Measurements from ENCODE around the gene ADCY5.

ADCY5 gene

DNA sequence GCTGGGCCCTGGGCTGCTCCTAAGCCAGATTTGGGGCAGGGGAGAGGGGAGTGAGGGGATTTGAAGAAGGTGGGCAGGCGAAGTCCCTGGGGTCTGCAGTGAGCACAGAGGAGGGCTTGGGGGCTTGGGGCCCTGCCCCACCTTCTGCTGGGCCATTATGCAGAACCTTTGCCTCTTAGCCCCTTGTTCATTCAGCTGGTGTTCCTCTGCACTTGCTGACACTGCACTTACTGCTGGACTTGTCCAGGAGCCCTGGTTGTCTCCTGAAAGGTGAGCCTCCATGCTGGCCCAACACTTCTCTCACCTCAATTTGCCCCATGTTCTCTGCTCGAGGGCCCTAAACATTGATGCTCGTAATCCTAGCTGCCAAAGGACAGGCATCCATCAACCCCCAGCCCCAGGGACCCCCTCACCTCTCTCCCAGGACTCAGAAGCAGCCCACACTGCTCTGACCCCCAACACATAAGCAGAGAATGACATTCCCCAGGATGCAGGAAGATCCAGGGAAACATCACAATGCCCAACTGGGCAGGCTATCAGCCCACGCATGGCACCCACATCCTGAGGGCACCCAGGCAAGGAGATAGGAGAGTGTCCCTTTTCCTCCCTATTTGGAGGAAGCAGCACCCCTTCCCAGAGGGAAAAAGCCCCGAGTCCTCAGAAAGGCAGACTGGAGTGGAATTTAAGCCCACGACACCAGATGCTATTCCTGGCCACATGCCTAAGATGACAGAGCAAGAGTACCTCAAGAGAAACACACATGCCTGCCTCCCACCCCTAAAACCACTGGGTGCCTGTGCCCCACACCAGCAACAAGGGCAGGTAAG lies 76.8 kb downstream of the ADCY5 start (continued):
- TF ChIP-seq, protein P1, sequence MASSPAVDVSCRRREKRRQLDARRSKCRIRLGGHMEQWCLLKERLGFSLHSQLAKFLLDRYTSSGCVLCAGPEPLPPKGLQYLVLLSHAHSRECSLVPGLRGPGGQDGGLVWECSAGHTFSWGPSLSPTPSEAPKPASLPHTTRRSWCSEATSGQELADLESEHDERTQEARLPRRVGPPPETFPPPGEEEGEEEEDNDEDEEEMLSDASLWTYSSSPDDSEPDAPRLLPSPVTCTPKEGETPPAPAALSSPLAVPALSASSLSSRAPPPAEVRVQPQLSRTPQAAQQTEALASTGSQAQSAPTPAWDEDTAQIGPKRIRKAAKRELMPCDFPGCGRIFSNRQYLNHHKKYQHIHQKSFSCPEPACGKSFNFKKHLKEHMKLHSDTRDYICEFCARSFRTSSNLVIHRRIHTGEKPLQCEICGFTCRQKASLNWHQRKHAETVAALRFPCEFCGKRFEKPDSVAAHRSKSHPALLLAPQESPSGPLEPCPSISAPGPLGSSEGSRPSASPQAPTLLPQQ (tag by site-specific recombination; IDR thresholded peaks at IDR 0.05): no peak
- TF ChIP-seq ZNF266 (tag by site-specific recombination; IDR thresholded peaks at IDR 0.05; ENCODE audit: low read depth) (no peak), ZSCAN23 (tag by site-specific recombination; IDR thresholded peaks at IDR 0.05) (no peak), ZNF548 (tag by site-specific recombination; IDR thresholded peaks at IDR 0.05) (no peak), SP7 (tag by site-specific recombination; IDR thresholded peaks at IDR 0.05) (no peak), ZNF138 (tag by site-specific recombination; IDR thresholded peaks at IDR 0.05; ENCODE audit: borderline replicate concordance) (no peak), TRIM28 (IDR thresholded peaks at IDR 0.05; ENCODE audit: borderline replicate concordance, low read length) (no peak)
- TF ChIP-seq, protein P2, sequence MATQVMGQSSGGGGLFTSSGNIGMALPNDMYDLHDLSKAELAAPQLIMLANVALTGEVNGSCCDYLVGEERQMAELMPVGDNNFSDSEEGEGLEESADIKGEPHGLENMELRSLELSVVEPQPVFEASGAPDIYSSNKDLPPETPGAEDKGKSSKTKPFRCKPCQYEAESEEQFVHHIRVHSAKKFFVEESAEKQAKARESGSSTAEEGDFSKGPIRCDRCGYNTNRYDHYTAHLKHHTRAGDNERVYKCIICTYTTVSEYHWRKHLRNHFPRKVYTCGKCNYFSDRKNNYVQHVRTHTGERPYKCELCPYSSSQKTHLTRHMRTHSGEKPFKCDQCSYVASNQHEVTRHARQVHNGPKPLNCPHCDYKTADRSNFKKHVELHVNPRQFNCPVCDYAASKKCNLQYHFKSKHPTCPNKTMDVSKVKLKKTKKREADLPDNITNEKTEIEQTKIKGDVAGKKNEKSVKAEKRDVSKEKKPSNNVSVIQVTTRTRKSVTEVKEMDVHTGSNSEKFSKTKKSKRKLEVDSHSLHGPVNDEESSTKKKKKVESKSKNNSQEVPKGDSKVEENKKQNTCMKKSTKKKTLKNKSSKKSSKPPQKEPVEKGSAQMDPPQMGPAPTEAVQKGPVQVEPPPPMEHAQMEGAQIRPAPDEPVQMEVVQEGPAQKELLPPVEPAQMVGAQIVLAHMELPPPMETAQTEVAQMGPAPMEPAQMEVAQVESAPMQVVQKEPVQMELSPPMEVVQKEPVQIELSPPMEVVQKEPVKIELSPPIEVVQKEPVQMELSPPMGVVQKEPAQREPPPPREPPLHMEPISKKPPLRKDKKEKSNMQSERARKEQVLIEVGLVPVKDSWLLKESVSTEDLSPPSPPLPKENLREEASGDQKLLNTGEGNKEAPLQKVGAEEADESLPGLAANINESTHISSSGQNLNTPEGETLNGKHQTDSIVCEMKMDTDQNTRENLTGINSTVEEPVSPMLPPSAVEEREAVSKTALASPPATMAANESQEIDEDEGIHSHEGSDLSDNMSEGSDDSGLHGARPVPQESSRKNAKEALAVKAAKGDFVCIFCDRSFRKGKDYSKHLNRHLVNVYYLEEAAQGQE (tag by site-specific recombination; IDR thresholded peaks at IDR 0.05): no peak

DNA sequence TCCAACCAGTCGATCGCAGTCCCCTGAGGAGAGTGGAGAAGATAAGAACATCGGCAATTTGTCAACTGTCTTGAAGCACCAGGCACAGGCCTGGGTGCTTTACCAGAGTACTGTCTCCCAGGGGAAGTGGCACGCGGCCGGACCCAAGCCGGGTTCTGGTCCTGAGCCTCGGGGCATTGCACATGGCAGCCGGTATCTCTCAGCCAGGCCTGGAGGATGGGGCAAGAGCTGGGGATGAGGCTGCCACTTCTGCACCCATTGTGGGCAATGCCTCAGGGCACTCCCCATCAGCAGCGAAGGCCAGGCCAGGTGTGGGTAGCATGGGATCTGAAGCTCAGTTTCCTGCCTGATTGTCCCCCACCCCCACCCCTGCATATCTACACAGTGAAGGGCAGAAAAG lies 77.5 kb downstream of the ADCY5 start:
- H3K4me3 ChIP-seq (ENCODE audit: low read depth, low read length): no peak overlapping the region
- CTCF ChIA-PET: interaction anchor here (0.8 kb wide), 1 partner anchor 76 kb away, joined by 3 read pairs; no protein-coding TSS in a partner anchor
- no peak overlapping the region for H3K27ac ChIP-seq (ENCODE audit: extremely low read depth, low read depth, low read length)
- H3K36me3 ChIP-seq (ENCODE audit: control insufficient read depth in 2 of 2, insufficient read depth in 1 of 2, low read length in 2 of 2): no peaks in the 10 kb centered on the region
- POLR2A ChIA-PET: no interaction called here
- H3K4me1 ChIP-seq (ENCODE audit: control insufficient read depth, insufficient read depth, low read length): no peaks in the 10 kb centered on the region
- no peaks in the 10 kb centered on the region for H3K9me3 ChIP-seq (ENCODE audit: control insufficient read depth, insufficient read depth, low read depth, low read length)
- no peak for TF ChIP-seq ZNF654 (tag by site-specific recombination; IDR thresholded peaks at IDR 0.05; ENCODE audit: low read depth)
- no peak for TF ChIP-seq ZNF510 (tag by site-specific recombination; IDR thresholded peaks at IDR 0.05; ENCODE audit: insufficient replicate concordance)
- no peak for TF ChIP-seq ZNF214 (tag by site-specific recombination; IDR thresholded peaks at IDR 0.05; ENCODE audit: borderline replicate concordance)
- no peak for TF ChIP-seq ZNF830 (tag by site-specific recombination; IDR thresholded peaks at IDR 0.05; ENCODE audit: low read depth)
- no peak for TF ChIP-seq ZFP3 (tag by site-specific recombination; IDR thresholded peaks at IDR 0.05; ENCODE audit: low read depth)
- no peak for TF ChIP-seq ZNF274 (IDR thresholded peaks at IDR 0.05; ENCODE audit: low read length)
- no peak for TF ChIP-seq ZNF274 (tag by site-specific recombination; IDR thresholded peaks at IDR 0.05; ENCODE audit: borderline replicate concordance)
- no peak for TF ChIP-seq ZNF521 (tag by site-specific recombination; IDR thresholded peaks at IDR 0.05)
- TF ChIP-seq MZF1 (tag by site-specific recombination; IDR thresholded peaks at IDR 0.05; ENCODE audit: borderline replicate concordance): no peak
- no peak for TF ChIP-seq ZNF76 (tag by site-specific recombination; IDR thresholded peaks at IDR 0.05; ENCODE audit: borderline replicate concordance, low read depth)
- no peak for TF ChIP-seq ZNF707 (tag by site-specific recombination; IDR thresholded peaks at IDR 0.05)
- no peak for TF ChIP-seq ZNF140 (tag by site-specific recombination; IDR thresholded peaks at IDR 0.05)
- no peak for TF ChIP-seq HOXA7 (CRISPR knock-in tag; IDR thresholded peaks at IDR 0.05; ENCODE audit: borderline replicate concordance)
- no peak for TF ChIP-seq ZNF223 (tag by site-specific recombination; IDR thresholded peaks at IDR 0.05)
- TF ChIP-seq, protein P3, sequence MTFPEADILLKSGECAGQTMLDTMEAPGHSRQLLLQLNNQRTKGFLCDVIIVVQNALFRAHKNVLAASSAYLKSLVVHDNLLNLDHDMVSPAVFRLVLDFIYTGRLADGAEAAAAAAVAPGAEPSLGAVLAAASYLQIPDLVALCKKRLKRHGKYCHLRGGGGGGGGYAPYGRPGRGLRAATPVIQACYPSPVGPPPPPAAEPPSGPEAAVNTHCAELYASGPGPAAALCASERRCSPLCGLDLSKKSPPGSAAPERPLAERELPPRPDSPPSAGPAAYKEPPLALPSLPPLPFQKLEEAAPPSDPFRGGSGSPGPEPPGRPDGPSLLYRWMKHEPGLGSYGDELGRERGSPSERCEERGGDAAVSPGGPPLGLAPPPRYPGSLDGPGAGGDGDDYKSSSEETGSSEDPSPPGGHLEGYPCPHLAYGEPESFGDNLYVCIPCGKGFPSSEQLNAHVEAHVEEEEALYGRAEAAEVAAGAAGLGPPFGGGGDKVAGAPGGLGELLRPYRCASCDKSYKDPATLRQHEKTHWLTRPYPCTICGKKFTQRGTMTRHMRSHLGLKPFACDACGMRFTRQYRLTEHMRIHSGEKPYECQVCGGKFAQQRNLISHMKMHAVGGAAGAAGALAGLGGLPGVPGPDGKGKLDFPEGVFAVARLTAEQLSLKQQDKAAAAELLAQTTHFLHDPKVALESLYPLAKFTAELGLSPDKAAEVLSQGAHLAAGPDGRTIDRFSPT (tag by site-specific recombination; IDR thresholded peaks at IDR 0.05): no peak
- TF ChIP-seq ZNF701 (tag by site-specific recombination; IDR thresholded peaks at IDR 0.05): no peak
- TF ChIP-seq ZNF530 (tag by site-specific recombination; IDR thresholded peaks at IDR 0.05; ENCODE audit: low read depth): no peak
- TF ChIP-seq GLI4 (tag by site-specific recombination; IDR thresholded peaks at IDR 0.05): no peak
- no peak for TF ChIP-seq ZFP69B (tag by site-specific recombination; IDR thresholded peaks at IDR 0.05)
- TF ChIP-seq, protein P4, sequence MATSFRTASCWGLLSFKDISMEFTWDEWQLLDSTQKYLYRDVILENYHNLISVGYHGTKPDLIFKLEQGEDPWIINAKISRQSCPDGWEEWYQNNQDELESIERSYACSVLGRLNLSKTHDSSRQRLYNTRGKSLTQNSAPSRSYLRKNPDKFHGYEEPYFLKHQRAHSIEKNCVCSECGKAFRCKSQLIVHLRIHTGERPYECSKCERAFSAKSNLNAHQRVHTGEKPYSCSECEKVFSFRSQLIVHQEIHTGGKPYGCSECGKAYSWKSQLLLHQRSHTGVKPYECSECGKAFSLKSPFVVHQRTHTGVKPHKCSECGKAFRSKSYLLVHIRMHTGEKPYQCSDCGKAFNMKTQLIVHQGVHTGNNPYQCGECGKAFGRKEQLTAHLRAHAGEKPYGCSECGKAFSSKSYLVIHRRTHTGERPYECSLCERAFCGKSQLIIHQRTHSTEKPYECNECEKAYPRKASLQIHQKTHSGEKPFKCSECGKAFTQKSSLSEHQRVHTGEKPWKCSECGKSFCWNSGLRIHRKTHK (tag by site-specific recombination; IDR thresholded peaks at IDR 0.05): no peak
- TF ChIP-seq FEZF1 (tag by site-specific recombination; IDR thresholded peaks at IDR 0.05): no peak
